Natural killer cell (primary cell): ENCODE data around the gene PARD3B. TPM values are rescaled to one million over a fixed set of nuclear protein-coding genes. Genes with fewer than 3 reads are reported as not detected.

Experiments
- ATAC-seq, 3 donors: fragments of 150-1000 bp in 2 of 3; fragments of 200-7000 bp in 1 of 3; cut with Tn5 transposase; 1 replicate in 1 of 3; 2 replicates in 2 of 3; pipeline ENCODE4 v1.10.0; 2021; ENCODE audit warnings: mild to moderate bottlenecking in 2 of 3, moderate library complexity in 2 of 3
- DNase-seq, 2 donors: peaks; one replicate each; pipeline versions ENCODE4 v3.0.0 to v3.0.0-alpha.2; 2013 to 2021; ENCODE audit warnings: mixed read lengths in 1 of 2
- H3K27ac ChIP-seq: one replicate; pipeline ENCODE4 v1.5.1; 2013; ENCODE audit warnings: mild to moderate bottlenecking, low read length
- H3K27me3 ChIP-seq: one replicate; pipeline ENCODE4 v1.6.1; 2013; ENCODE audit warnings: low read length; ENCODE audit not compliant: control insufficient read depth, insufficient read depth
- H3K36me3 ChIP-seq: one replicate; pipeline ENCODE4 v1.6.1; 2013; ENCODE audit warnings: low read length; ENCODE audit not compliant: control insufficient read depth, insufficient read depth
- H3K4me1 ChIP-seq: one replicate; pipeline ENCODE4 v1.6.1; 2013; ENCODE audit warnings: low read length; ENCODE audit not compliant: control insufficient read depth, insufficient read depth
- H3K4me3 ChIP-seq: one replicate; pipeline ENCODE4 v1.5.1; 2013; ENCODE audit warnings: low read length
- H3K9me3 ChIP-seq: one replicate; pipeline ENCODE4 v1.6.1; 2013; ENCODE audit warnings: low read length; ENCODE audit not compliant: control insufficient read depth, insufficient read depth
- H3K27ac Mint-ChIP-seq, 2 donors: one replicate each; pipeline ENCODE4 v1.8.0; 2022; ENCODE audit warnings: mild to moderate bottlenecking in 2 of 2, mixed read lengths in 2 of 2, moderate library complexity in 1 of 2
- H3K27me3 Mint-ChIP-seq, 2 donors: one replicate each; pipeline ENCODE4 v1.8.0; 2022; ENCODE audit warnings: low read depth in 2 of 2, mixed read lengths in 2 of 2
- H3K36me3 Mint-ChIP-seq: one replicate; pipeline ENCODE4 v1.8.0; 2022; ENCODE audit warnings: mixed read lengths
- H3K4me1 Mint-ChIP-seq, 2 donors: one replicate each; pipeline ENCODE4 v1.8.0; 2022; ENCODE audit warnings: mixed read lengths in 2 of 2
- H3K4me3 Mint-ChIP-seq: one replicate; pipeline ENCODE4 v1.8.0; 2022; ENCODE audit warnings: mild to moderate bottlenecking, moderate library complexity, mixed read lengths
- H3K9me3 Mint-ChIP-seq, 2 donors: one replicate each; pipeline ENCODE4 v1.8.0; 2022; ENCODE audit warnings: mixed read lengths in 2 of 2
- WGBS: methylation state at CpG from one replicate; pipeline ENCODE4 v1.1.7; 2013; ENCODE audit warnings: missing lambda C conversion rate; ENCODE audit not compliant: insufficient coverage; 5-methylcytosine and 5-hydroxymethylcytosine counted together
- intact Hi-C: fragments of 100-400 bp; cut with micrococcal nuclease; formaldehyde crosslinking; loops from one replicate; pipeline ENCODE4 v1.14.2; 2022
- total RNA-seq, 4 donors: library from RNA; stranded (reverse); fragments of 120-200 nt in 1 of 4; gene quantifications; one replicate each; pipeline versions ENCODE4 v1.2.3 to v1.2.4, GENCODE V29; 2013 to 2022
- TF ChIP-seq, protein P1 (sequence below): fragments of 200-600 bp; IDR thresholded peaks from one replicate; pipeline ENCODE4 v1.8.0; 2022; ENCODE audit warnings: antibody characterized with exemption

The PARD3B gene
- total RNA-seq, 3 donors from 2014 or later (not counting 1 experiment from before 2014, with no cell fraction given), result 0.13 to 0.45 TPM; not detected in 1

DNA sequence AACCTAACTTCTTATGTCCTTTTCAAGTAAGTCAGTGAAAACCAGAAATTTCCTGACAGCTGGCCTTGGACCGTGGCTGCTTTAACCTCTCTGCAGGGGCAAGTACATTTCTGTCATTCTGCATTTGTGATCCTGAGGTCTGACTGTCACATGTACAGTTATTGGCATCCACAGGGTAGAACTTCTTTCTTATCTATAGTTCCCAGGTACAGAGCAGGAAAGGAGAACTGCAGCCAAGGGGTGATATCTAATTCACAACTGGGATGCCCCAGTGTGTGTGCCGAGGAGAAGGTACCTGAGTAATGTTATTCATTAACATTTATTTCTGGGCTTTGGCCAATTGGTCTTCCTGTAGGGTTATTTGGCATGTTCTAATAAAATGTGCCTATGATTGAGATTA, 468.9 kb downstream of the PARD3B start:
- peaks cover 0 to 2% of the 10 kb centered on the region in 2 donors for H3K9me3 Mint-ChIP-seq
- peaks cover 0 to 6% of the 10 kb centered on the region in 2 donors for H3K27me3 Mint-ChIP-seq
- no peaks in the 10 kb centered on the region for H3K4me1 Mint-ChIP-seq
- Histone ChIP-seq H3K4me3 (no peak overlapping the region), H3K36me3 (no peaks in the 10 kb centered on the region), H3K27ac (no peak overlapping the region), H3K27me3 (no peaks in the 10 kb centered on the region), H3K4me1 (no peaks in the 10 kb centered on the region), H3K9me3 (no peaks in the 10 kb centered on the region)
- WGBS, result 60% methylated on average over 2 of the region's 2 CpGs
- H3K4me3 Mint-ChIP-seq, result no peak overlapping the region
- H3K36me3 Mint-ChIP-seq, result no peaks in the 10 kb centered on the region
- no peak for DNase-seq
- H3K27ac Mint-ChIP-seq, result no peak overlapping the region
- TF ChIP-seq, protein P1, sequence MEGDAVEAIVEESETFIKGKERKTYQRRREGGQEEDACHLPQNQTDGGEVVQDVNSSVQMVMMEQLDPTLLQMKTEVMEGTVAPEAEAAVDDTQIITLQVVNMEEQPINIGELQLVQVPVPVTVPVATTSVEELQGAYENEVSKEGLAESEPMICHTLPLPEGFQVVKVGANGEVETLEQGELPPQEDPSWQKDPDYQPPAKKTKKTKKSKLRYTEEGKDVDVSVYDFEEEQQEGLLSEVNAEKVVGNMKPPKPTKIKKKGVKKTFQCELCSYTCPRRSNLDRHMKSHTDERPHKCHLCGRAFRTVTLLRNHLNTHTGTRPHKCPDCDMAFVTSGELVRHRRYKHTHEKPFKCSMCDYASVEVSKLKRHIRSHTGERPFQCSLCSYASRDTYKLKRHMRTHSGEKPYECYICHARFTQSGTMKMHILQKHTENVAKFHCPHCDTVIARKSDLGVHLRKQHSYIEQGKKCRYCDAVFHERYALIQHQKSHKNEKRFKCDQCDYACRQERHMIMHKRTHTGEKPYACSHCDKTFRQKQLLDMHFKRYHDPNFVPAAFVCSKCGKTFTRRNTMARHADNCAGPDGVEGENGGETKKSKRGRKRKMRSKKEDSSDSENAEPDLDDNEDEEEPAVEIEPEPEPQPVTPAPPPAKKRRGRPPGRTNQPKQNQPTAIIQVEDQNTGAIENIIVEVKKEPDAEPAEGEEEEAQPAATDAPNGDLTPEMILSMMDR, result no peak
- no peak for ATAC-seq
- intact Hi-C loops, result no loop called here

DNA sequence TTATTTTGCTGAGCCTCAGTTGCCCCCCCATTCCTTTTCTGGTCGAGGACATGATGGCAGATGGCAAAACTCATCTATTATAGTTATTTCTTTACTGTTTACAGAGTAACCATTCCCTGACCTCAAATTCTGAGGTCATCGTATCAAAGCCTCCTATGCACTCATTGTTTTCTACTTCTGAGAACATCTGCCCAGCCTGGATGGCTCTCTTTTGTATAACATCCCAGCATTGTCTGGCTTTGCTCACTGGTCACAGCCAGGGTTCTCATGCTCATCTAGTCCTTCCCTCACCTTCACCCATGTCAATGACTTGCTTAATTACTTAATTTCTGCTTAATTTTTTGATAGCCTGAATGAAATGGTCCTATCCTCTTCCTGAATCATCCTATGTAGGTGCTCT, 472.1 kb downstream of the PARD3B start:
- no peaks in the 10 kb centered on the region for H3K36me3 ChIP-seq
- H3K27me3 Mint-ChIP-seq, result peaks cover 0 to 2% of the 10 kb centered on the region in 2 donors
- intact Hi-C loops, result no loop called here
- no peak overlapping the region for H3K27ac Mint-ChIP-seq
- H3K36me3 Mint-ChIP-seq, result no peaks in the 10 kb centered on the region
- H3K9me3 ChIP-seq, result no peaks in the 10 kb centered on the region
- no peaks in the 10 kb centered on the region for H3K27me3 ChIP-seq
- H3K4me1 ChIP-seq, result no peaks in the 10 kb centered on the region
- no peak overlapping the region for H3K4me3 ChIP-seq
- TF ChIP-seq, protein P1, result no peak
- H3K4me3 Mint-ChIP-seq, result no peak overlapping the region
- no peak overlapping the region for H3K27ac ChIP-seq
- ATAC-seq (no peak), DNase-seq (no peak)
- H3K9me3 Mint-ChIP-seq, result peaks cover 0 to 2% of the 10 kb centered on the region in 2 donors
- WGBS, result 75% methylated on average over 2 of the region's 2 CpGs
- no peaks in the 10 kb centered on the region for H3K4me1 Mint-ChIP-seq

DNA sequence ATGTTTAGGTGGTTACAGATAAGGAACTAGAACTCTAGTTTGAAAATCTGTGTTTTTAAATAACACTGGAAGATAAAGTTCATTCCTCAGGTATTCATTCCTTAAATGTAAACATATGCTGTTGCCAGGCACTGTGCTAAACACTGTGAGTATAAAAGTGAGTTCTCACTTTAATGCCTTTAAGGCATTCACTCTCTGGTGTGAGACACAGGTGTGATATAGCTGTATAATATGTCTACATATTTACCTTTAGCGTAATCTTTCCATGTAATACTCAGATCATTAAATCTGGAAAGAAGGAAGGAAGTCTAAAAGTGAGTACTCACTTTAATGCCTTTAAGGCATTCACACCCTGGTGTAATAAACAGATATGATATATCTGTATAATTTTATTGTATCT, 472.6 kb downstream of the PARD3B start:
- H3K27ac ChIP-seq, result no peak overlapping the region
- DNase-seq (no peak), ATAC-seq (no peak)
- H3K27me3 Mint-ChIP-seq, result peaks cover 0 to 2% of the 10 kb centered on the region in 2 donors
- no peaks in the 10 kb centered on the region for H3K4me1 ChIP-seq
- no peaks in the 10 kb centered on the region for H3K9me3 ChIP-seq
- no CpG with 5 or more reads among the region's 1 CpG for WGBS
- no peaks in the 10 kb centered on the region for H3K27me3 ChIP-seq
- H3K9me3 Mint-ChIP-seq, result peaks cover 0 to 2% of the 10 kb centered on the region in 2 donors
- H3K4me1 Mint-ChIP-seq, result no peaks in the 10 kb centered on the region
- no peak overlapping the region for H3K4me3 ChIP-seq
- H3K27ac Mint-ChIP-seq, result no peak overlapping the region
- no peak overlapping the region for H3K4me3 Mint-ChIP-seq
- H3K36me3 ChIP-seq, result no peaks in the 10 kb centered on the region
- intact Hi-C loops, result no loop called here
- no peaks in the 10 kb centered on the region for H3K36me3 Mint-ChIP-seq
- TF ChIP-seq, protein P1, result no peak

DNA sequence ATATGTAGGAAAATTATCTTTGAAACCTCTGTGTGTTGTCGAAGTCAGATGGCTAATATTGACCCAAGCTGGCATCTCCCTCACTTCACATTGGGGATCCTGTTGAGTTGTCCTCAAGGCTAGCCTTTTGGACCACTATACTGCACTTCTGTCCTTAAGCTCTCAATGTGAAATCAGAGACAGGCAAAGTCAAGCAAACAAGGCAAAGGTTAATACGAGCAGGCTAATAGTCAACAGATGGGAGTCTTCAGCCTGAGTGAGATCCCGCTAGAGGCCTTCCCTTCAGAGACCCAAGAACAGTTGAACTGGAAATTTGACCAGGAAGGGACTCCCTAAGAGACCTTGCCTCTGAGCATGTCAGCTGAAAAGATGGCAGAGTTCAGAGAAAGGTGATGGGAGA, 475.4 kb downstream of the PARD3B start:
- Mint-ChIP-seq H3K36me3 (no peaks in the 10 kb centered on the region), H3K27ac (no peak overlapping the region), H3K9me3 (peaks cover 0 to 2% of the 10 kb centered on the region in 2 donors), H3K27me3 (no peaks in the 10 kb centered on the region), H3K4me1 (no peaks in the 10 kb centered on the region), H3K4me3 (no peak overlapping the region)
- no peak for ATAC-seq
- H3K27me3 ChIP-seq, result no peaks in the 10 kb centered on the region
- no peak overlapping the region for H3K27ac ChIP-seq
- intact Hi-C loops, result no loop called here
- no peaks in the 10 kb centered on the region for H3K9me3 ChIP-seq
- 90% methylated on average over 3 of the region's 3 CpGs for WGBS
- no peaks in the 10 kb centered on the region for H3K4me1 ChIP-seq
- no peak overlapping the region for H3K4me3 ChIP-seq
- no peak for DNase-seq
- no peaks in the 10 kb centered on the region for H3K36me3 ChIP-seq
- TF ChIP-seq, protein P1, result no peak
